ENCODE measurements around the gene KCNQ1. TPM values are rescaled to one million over a fixed set of nuclear protein-coding genes. Genes with fewer than 3 reads are reported as not detected.

KCNQ1 gene
- polyA plus RNA-seq, 4 donors: 18.4 to 54.4 (median 21.3) TPM

DNA sequence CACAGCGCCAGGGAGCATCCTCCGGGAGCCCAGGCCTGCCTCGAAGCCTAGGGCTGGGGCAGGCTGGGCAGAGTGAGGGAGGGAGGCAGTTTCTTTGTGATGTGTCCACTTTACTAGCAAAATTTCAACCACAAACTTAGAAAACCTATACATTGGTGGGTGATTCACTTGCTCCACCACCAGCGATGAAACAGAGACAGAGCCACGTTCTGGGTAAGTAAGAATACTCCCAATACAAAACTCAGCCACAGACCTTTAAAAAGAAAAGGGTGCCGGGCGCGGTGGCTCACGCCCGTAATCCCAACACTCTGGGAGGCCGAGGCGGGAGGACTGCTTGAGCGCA lies 418.4 kb downstream of the KCNQ1 start:
- peaks cover 3 to 14% (median 11%) of the 10 kb centered on the region in 3 donors for H3K27me3 ChIP-seq (ENCODE audit: control insufficient read depth in 3 of 3, insufficient read depth in 3 of 3, low read length in 3 of 3)
- no peak overlapping the region for H3K4me3 ChIP-seq (ENCODE audit: low read depth in 1 of 3, low read length in 3 of 3)
- H3K4me1 ChIP-seq (ENCODE audit: control insufficient read depth in 3 of 3, insufficient read depth in 2 of 3, low read depth in 1 of 3, low read length in 2 of 3): peaks cover 0 to 50% (median 5%) of the 10 kb centered on the region in 3 donors
- WGBS, 3 donors: 55 to 74% (median 59%) methylated on average over 13 of the region's 13 CpGs
- DNase-seq (no peak), FAIRE-seq (no peak)
- peaks cover 0 to 12% of the 10 kb centered on the region in 2 donors for H3K9me3 ChIP-seq (ENCODE audit: control insufficient read depth in 2 of 2, insufficient read depth in 1 of 2, low read depth in 1 of 2, low read length in 1 of 2)
- H3K36me3 ChIP-seq (ENCODE audit: control insufficient read depth in 3 of 3, insufficient read depth in 2 of 3, low read depth in 1 of 3, low read length in 3 of 3): no peaks in the 10 kb centered on the region
- H3K27ac ChIP-seq (ENCODE audit: low read depth in 1 of 3, low read length in 2 of 3): no peak overlapping the region

DNA sequence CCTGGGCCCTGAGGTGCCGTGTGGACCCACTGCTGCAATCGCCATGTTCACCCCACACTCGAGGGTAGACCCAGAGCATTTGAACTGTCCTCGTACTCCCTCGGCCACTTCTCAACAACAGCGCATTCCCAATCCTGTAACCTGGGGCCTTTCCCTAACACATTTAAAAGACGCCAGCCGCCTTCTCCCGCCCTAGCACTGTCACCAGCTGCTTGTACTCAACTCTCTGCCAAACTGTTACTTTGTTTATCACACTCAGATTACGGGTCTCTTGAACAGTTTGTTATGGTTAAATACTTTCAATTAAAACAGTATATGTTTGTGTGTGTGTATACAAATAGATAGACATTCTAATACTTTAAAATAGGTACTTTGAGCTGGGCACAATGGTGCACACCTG lies 420.1 kb downstream of the KCNQ1 start:
- FAIRE-seq (no peak), DNase-seq (no peak)
- Histone ChIP-seq H3K27me3 (ENCODE audit: control insufficient read depth in 3 of 3, insufficient read depth in 3 of 3, low read length in 3 of 3) (peaks cover 9 to 29% (median 21%) of the 10 kb centered on the region in 3 donors), H3K27ac (ENCODE audit: low read depth in 1 of 3, low read length in 2 of 3) (no peak overlapping the region), H3K36me3 (ENCODE audit: control insufficient read depth in 3 of 3, insufficient read depth in 2 of 3, low read depth in 1 of 3, low read length in 3 of 3) (no peaks in the 10 kb centered on the region), H3K4me3 (ENCODE audit: low read depth in 1 of 3, low read length in 3 of 3) (no peak overlapping the region), H3K4me1 (ENCODE audit: control insufficient read depth in 3 of 3, insufficient read depth in 2 of 3, low read depth in 1 of 3, low read length in 2 of 3) (peaks cover 0 to 39% (median 5%) of the 10 kb centered on the region in 3 donors), H3K9me3 (ENCODE audit: control insufficient read depth in 2 of 2, insufficient read depth in 1 of 2, low read depth in 1 of 2, low read length in 1 of 2) (peaks cover 0 to 15% of the 10 kb centered on the region in 2 donors)
- 83 to 89% (median 83%) methylated on average over 10 of the region's 10 CpGs for WGBS, 3 donors

DNA sequence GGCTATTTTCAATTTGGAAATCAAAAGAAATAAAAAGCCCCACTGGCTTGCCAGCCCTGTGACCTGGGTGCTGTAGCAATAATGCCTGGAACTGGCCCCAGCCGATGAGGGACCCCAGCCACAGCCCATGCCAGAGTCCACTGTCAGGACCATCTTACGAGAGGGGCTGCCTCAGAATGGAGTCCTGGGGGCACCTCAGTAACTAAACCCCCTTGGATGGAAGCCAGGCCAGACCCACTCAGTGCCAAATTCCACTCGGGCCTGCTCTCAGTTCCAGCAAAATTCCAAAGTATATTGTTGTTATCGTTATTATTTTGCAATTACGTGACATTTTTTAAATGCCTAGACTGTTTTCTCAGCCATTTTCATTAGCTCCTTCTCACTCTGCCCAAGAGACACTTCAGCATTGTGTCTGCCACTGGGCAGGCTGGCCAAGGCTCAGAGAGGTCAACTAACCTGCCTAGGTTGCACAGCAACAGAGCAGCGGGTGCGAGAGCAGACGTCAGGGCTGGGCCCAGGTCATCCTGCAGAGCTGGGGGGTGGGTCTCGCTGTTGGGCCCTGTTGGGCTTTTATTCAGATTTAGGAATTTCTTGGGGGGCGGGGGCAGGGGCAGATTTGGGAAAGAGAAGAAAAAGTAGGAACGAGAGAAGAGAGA lies 421.2 kb downstream of the KCNQ1 start:
- WGBS, 3 donors: 89 to 92% (median 92%) methylated on average over 11 of the region's 11 CpGs
- Histone ChIP-seq H3K36me3 (ENCODE audit: control insufficient read depth in 3 of 3, insufficient read depth in 2 of 3, low read depth in 1 of 3, low read length in 3 of 3) (no peaks in the 10 kb centered on the region), H3K4me3 (ENCODE audit: low read depth in 1 of 3, low read length in 3 of 3) (no peak overlapping the region), H3K27me3 (ENCODE audit: control insufficient read depth in 3 of 3, insufficient read depth in 3 of 3, low read length in 3 of 3) (peaks cover 13 to 40% (median 25%) of the 10 kb centered on the region in 3 donors), H3K27ac (ENCODE audit: low read depth in 1 of 3, low read length in 2 of 3) (no peak overlapping the region), H3K4me1 (ENCODE audit: control insufficient read depth in 3 of 3, insufficient read depth in 2 of 3, low read depth in 1 of 3, low read length in 2 of 3) (peaks cover 0 to 28% (median 0%) of the 10 kb centered on the region in 3 donors), H3K9me3 (ENCODE audit: control insufficient read depth in 2 of 2, insufficient read depth in 1 of 2, low read depth in 1 of 2, low read length in 1 of 2) (peaks cover 0 to 15% of the 10 kb centered on the region in 2 donors)
- DNase-seq (no peak), FAIRE-seq (no peak)

GRCh38 chr11:2867142-2867541 lies 422.3 kb downstream of the KCNQ1 start:
- DNase-seq: no peak
- 82 to 95% (median 91%) methylated on average over 5 of the region's 5 CpGs for WGBS, 3 donors
- no peak for FAIRE-seq
- no peaks in the 10 kb centered on the region for H3K36me3 ChIP-seq (ENCODE audit: control insufficient read depth in 3 of 3, insufficient read depth in 2 of 3, low read depth in 1 of 3, low read length in 3 of 3)
- H3K4me3 ChIP-seq (ENCODE audit: low read depth in 1 of 3, low read length in 3 of 3): no peak overlapping the region
- H3K9me3 ChIP-seq (ENCODE audit: control insufficient read depth in 2 of 2, insufficient read depth in 1 of 2, low read depth in 1 of 2, low read length in 1 of 2): peaks cover 0 to 15% of the 10 kb centered on the region in 2 donors
- H3K27me3 ChIP-seq (ENCODE audit: control insufficient read depth in 3 of 3, insufficient read depth in 3 of 3, low read length in 3 of 3): peaks cover 13 to 47% (median 27%) of the 10 kb centered on the region in 3 donors
- H3K4me1 ChIP-seq (ENCODE audit: control insufficient read depth in 3 of 3, insufficient read depth in 2 of 3, low read depth in 1 of 3, low read length in 2 of 3): peaks cover 0 to 18% (median 0%) of the 10 kb centered on the region in 3 donors
- no peak overlapping the region for H3K27ac ChIP-seq (ENCODE audit: low read depth in 1 of 3, low read length in 2 of 3)

- H3K4me3 ChIP-seq (ENCODE audit: low read depth in 1 of 3, low read length in 3 of 3): no peak overlapping the region
- H3K27me3 ChIP-seq (ENCODE audit: control insufficient read depth in 3 of 3, insufficient read depth in 3 of 3, low read length in 3 of 3): peaks cover 13 to 46% (median 27%) of the 10 kb centered on the region in 3 donors
- no peaks in the 10 kb centered on the region for H3K36me3 ChIP-seq (ENCODE audit: control insufficient read depth in 3 of 3, insufficient read depth in 2 of 3, low read depth in 1 of 3, low read length in 3 of 3)
- no peak for DNase-seq
- H3K9me3 ChIP-seq (ENCODE audit: control insufficient read depth in 2 of 2, insufficient read depth in 1 of 2, low read depth in 1 of 2, low read length in 1 of 2): peaks cover 0 to 15% of the 10 kb centered on the region in 2 donors
- no peak for FAIRE-seq
- 65 to 73% (median 66%) methylated on average over 25 of the region's 25 CpGs for WGBS, 3 donors
- H3K4me1 ChIP-seq (ENCODE audit: control insufficient read depth in 3 of 3, insufficient read depth in 2 of 3, low read depth in 1 of 3, low read length in 2 of 3): peaks cover 0 to 18% (median 0%) of the 10 kb centered on the region in 3 donors
- no peak overlapping the region for H3K27ac ChIP-seq (ENCODE audit: low read depth in 1 of 3, low read length in 2 of 3)
Observed at GRCh38 chr11:2867722-2868505, 423.1 kb downstream of the KCNQ1 start.

DNA sequence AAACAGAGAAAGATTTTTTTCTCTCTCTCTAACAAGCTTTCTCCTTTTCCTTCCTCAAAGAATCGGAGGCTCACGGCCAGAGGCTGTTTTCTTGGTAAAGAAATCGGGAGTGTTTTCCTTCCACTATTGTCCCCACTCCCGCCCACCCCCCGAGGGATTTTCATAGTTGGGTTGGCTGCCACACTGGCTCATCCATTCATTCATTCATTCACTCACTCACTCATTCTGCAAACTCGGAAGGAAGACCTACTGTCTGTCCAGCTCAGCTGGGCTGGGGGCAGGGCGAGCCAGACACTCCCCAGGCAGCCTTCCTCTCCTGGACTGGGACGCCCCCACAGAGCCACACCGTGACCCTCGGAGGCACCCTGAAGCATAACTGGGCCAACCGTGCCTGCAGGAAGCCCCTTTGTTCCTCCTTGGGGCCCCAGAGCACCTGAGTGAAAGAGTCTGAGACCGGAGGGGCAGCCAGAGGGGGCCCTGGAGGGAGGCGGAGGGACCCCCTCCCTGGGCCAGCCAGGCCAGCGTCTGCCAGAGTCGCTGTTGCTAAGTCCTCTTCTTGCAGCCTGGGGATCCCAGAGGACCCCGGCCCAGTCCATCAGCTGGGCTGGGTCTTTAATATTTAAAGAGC lies 423.8 kb downstream of the KCNQ1 start:
- FAIRE-seq (no peak), DNase-seq (no peak)
- Histone ChIP-seq H3K27me3 (ENCODE audit: control insufficient read depth in 3 of 3, insufficient read depth in 3 of 3, low read length in 3 of 3) (peaks cover 13 to 43% (median 21%) of the 10 kb centered on the region in 3 donors), H3K4me1 (ENCODE audit: control insufficient read depth in 3 of 3, insufficient read depth in 2 of 3, low read depth in 1 of 3, low read length in 2 of 3) (peaks cover 0 to 11% (median 0%) of the 10 kb centered on the region in 3 donors), H3K4me3 (ENCODE audit: low read depth in 1 of 3, low read length in 3 of 3) (peak overlapping the region in 1 of 3 donors; percentile 4), H3K36me3 (ENCODE audit: control insufficient read depth in 3 of 3, insufficient read depth in 2 of 3, low read depth in 1 of 3, low read length in 3 of 3) (no peaks in the 10 kb centered on the region), H3K27ac (ENCODE audit: low read depth in 1 of 3, low read length in 2 of 3) (no peak overlapping the region), H3K9me3 (ENCODE audit: control insufficient read depth in 2 of 2, insufficient read depth in 1 of 2, low read depth in 1 of 2, low read length in 1 of 2) (peaks cover 0 to 15% of the 10 kb centered on the region in 2 donors)
- WGBS, 3 donors: 26 to 32% (median 31%) methylated on average over 16 of the region's 16 CpGs

- Histone ChIP-seq H3K27me3 (ENCODE audit: control insufficient read depth in 3 of 3, insufficient read depth in 3 of 3, low read length in 3 of 3) (peaks cover 13 to 43% (median 21%) of the 10 kb centered on the region in 3 donors), H3K9me3 (ENCODE audit: control insufficient read depth in 2 of 2, insufficient read depth in 1 of 2, low read depth in 1 of 2, low read length in 1 of 2) (peaks cover 0 to 17% of the 10 kb centered on the region in 2 donors), H3K27ac (ENCODE audit: low read depth in 1 of 3, low read length in 2 of 3) (no peak overlapping the region), H3K4me3 (ENCODE audit: low read depth in 1 of 3, low read length in 3 of 3) (no peak overlapping the region), H3K4me1 (ENCODE audit: control insufficient read depth in 3 of 3, insufficient read depth in 2 of 3, low read depth in 1 of 3, low read length in 2 of 3) (peaks cover 0 to 8% (median 0%) of the 10 kb centered on the region in 3 donors), H3K36me3 (ENCODE audit: control insufficient read depth in 3 of 3, insufficient read depth in 2 of 3, low read depth in 1 of 3, low read length in 3 of 3) (no peaks in the 10 kb centered on the region)
- FAIRE-seq (no peak), DNase-seq (no peak)
- 25 to 38% (median 33%) methylated on average over 37 of the region's 37 CpGs for WGBS, 3 donors
Observed at GRCh38 chr11:2869134-2869526, 424.3 kb downstream of the KCNQ1 start.

Measured in small intestine (tissue), 7 donors.